Brain pericyte (primary cell): Measurements from ENCODE around the gene TAF4.

ENCODE experiments used
- DNase-seq: peaks from one replicate; pipeline ENCODE4 v3.0.0-alpha.2; 2012; ENCODE audit warnings: low read depth, low spot score

Gene TAF4

GRCh38 chr20:62021793-62022385, 43.8 kb downstream of the TAF4 start:
- no peak for DNase-seq

GRCh38 chr20:62020935-62021701, 44.6 kb downstream of the TAF4 start:
- DNase-seq = no peak

GRCh38 chr20:62019881-62020492, 45.7 kb downstream of the TAF4 start:
- no peak for DNase-seq

- DNase-seq = no peak
These were observed 46.4 kb downstream of the TAF4 start for GRCh38 chr20:62019144-62019805.

DNA sequence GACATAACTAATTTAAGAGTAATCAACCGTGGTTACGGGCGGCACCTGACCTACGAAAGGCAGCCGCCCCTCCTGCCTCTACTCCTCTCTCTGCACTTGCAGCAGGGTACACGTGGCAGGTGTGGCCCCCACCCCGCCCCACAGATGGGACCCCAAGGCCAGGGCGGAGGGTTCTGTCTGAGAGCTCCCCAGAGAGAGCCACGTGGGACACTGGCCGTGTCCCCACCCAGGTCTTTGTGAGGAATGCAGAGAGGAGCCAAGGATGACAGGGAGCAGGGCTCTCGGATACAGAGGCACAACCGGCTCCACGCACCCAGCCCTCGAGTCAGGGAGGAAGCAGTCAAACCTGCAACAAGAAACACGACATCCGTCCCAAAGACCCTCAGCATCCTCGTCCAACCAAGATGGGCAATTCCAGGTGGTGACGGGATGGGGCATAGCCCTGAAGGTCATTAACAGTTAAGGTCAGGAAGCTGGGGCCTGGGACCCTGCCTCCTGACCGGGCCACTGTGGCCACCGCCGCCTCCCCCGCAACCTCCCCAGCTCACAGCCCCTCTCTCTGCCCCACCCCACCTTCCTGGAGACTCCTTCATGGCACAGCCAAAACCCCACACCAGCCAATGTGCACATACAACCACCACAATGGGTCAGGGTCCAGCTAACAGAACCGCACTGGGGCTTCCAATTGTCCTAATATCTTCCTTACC, 47.1 kb downstream of the TAF4 start:
- DNase-seq = no peak

DNA sequence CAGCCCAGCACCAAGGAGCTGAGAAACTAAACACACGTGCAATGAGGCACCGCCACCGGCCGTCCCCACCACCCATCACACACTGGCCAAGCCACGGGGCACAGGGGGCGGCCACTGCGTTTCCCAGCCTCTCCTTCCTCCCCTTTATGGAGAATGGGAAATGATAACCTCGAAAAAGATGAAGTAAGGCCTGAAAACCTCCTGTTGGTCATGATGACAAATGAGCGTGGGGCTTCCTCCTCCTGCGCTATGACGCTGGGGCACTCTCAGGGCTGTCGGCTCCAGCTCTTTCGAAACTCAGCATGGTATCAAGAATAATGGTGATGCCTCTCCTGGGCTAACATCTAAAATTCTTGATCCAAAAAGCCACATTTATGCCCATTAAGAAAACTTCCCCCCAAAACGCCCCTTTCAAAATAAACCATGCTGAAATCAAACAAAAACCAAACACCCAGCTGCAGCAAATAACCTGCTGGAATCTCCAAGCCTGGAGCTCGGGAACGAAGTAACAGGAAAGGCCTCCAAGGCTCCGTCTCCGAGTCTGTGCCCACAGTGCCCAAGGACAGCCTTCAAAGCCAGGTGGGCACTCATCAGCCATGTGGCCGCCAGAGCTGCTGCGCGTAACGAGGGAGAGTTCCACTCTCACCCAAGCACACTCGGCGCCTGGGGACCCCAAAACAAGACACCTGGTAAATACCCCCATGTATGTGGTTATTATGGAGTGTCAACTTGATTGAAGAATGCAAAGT, 50.0 kb downstream of the TAF4 start:
- DNase-seq = no peak

- DNase-seq = no peak
These were observed 50.7 kb downstream of the TAF4 start for GRCh38 chr20:62014889-62015537.

- DNase-seq = no peak
These were observed 51.2 kb downstream of the TAF4 start for GRCh38 chr20:62014488-62014775.

DNA sequence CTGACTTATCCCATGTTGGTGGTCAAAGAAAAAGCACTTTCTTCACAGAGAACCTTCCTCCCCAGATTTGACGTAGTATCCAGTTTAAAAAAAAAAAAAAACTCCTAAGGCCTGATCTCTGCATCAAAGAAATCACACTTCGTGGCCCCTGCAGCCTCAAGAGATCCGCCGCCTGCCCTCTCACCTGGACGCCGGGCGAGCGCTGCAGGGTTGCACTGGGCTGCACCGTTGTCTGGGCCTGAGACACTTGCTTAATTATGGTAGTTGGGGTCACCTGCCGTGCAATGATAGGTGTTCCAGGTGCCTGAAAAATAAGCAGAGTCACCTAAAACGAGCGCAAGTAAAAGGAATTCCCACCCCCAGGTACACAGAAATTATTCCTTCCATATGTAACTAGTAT, 53.0 kb downstream of the TAF4 start:
- DNase-seq = no peak

- DNase-seq = no peak
These were observed 53.6 kb downstream of the TAF4 start for GRCh38 chr20:62011938-62012534.

GRCh38 chr20:62011403-62011790, 54.3 kb downstream of the TAF4 start:
- DNase-seq = no peak

GRCh38 chr20:62010551-62011402, 54.9 kb downstream of the TAF4 start:
- DNase-seq = no peak

- DNase-seq = no peak
These were observed 55.7 kb downstream of the TAF4 start for GRCh38 chr20:62009869-62010445.

DNA sequence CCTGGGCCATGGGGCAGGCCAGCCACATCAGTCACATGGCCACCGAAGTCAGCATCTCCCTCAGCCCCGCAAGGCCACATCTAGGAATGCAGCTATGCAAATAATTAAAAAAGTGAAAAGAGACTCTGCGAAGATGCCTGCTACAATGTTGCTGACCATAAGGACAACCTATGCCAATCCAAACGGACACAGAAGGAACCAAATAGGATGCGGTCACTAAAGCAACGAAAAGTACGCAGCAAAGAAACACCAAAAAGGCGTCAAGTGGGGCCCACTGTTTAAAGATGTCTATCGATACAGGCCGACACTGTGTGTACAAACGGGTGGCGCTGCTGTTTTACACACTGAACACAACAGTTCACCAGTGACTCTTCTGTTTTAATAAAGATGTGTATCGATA, 56.4 kb downstream of the TAF4 start:
- DNase-seq = no peak

DNA sequence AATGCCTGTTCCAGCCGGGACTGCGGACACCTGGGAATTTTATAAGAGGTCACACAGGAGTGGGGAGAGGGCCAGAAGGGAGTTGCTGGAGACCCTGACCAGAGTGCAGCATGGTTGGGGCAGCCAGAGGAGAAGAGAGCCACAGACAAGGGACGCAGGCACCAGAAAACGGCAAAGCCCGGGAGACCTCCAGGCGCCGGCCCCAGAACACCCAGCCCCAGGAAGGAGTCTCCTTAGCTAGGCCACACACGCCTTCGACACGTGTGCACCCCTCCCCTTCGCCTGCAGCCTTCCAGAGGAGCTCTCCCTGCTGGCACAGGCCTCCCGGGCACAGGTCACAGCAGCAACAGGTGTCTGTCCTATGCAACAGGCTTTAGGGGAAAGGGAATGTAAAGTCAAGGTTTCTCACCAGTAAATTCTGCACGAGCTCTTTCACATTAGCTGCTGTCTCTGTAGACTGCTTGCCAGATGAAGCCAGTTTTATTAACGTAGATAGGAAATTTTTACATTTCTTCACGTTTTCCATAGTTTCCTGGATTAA, 57.0 kb downstream of the TAF4 start:
- DNase-seq = no peak

DNA sequence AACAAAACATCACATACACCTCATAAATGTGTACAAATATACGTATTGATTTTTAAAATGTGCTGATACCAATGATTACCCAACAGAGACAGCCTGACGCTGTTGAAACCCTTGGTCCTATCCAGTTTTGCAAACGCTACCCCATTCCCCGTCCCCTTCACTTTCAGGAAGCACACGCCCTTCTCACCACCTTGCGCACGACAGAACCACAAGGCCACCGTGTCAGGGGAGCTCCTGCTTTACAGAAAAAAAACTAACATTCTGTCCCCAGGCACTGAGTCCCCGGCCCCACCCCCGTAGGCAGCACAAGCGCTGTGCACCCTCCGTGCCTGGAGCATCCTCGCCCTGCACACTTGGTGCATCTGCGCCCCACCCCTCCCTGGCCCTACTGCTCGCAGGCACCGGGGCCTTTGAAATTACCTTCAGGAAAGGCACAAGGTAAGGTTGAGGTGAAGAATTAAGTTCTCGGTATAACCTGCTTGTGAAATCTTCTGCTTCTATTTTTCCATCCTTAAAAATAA, 58.5 kb downstream of the TAF4 start:
- DNase-seq = no peak

DNA sequence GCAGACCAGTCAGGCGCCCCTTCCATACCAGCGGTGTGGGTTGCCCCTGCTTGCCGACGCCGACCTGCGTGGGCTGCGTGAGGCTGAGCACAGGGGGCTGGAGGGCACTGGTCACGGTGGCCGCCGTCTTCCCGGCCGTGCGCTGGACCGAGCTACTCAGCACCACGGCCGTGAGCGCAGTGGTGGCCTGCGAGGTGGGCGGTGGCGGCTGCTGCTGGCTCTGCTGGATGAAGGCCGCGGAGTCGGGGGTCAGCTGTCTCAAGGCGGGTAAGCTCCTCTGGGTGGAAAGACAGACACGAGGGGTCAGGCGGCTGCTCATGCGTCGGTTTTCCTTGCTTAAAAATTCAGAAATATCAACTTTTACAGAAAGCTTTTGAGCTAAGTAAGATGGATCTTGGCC, 59.2 kb downstream of the TAF4 start:
- DNase-seq = no peak

- DNase-seq = no peak
These were observed 61.1 kb downstream of the TAF4 start for GRCh38 chr20:62004614-62005013.
